Measurements from ENCODE around the gene CAPZB. TPM values are rescaled to one million over a fixed set of nuclear protein-coding genes. Genes with fewer than 3 reads are reported as not detected.
A peak's percentile ranks its signal among the peaks of the same experiment; 100 is the strongest.

CAPZB gene
- polyA plus RNA-seq, 1 experiment, result 312 TPM

- Histone ChIP-seq H3K9me3 (ENCODE audit: control insufficient read depth, insufficient read depth, low read length) (peaks cover 10% of the 10 kb centered on the region), H3K4me3 (ENCODE audit: low read depth, low read length) (no peak overlapping the region), H3K27me3 (ENCODE audit: control insufficient read depth, insufficient read depth, low read length) (no peaks in the 10 kb centered on the region), H3K27ac (ENCODE audit: low read depth, low read length) (peak overlapping the region; percentile 21)
- no peak for DNase-seq (ENCODE audit: low read depth, low spot score)
- TF ChIP-seq CTCF (IDR thresholded peaks at IDR 0.05; ENCODE audit: low read depth, low read length), result no peak
- POLR2A ChIA-PET, result interaction anchor here (0.7 kb wide), 1 partner anchor 22 kb away, joined by 3 read pairs; no protein-coding TSS in a partner anchor
- CTCF ChIA-PET, result interaction anchor here (0.7 to 1.3 kb wide), 2 partner anchors 11 to 37 kb away, joined by 3 to 5 read pairs; no protein-coding TSS in a partner anchor
These were observed 107.3 kb downstream of the CAPZB start for GRCh38 chr1:19377812-19378718.

GRCh38 chr1:19376428-19377372 is 108.6 kb downstream of the CAPZB start:
- no peak for DNase-seq (ENCODE audit: low read depth, low spot score)
- Histone ChIP-seq H3K27me3 (ENCODE audit: control insufficient read depth, insufficient read depth, low read length) (no peaks in the 10 kb centered on the region), H3K9me3 (ENCODE audit: control insufficient read depth, insufficient read depth, low read length) (peaks cover 10% of the 10 kb centered on the region), H3K4me3 (ENCODE audit: low read depth, low read length) (no peak overlapping the region), H3K27ac (ENCODE audit: low read depth, low read length) (no peak overlapping the region)
- TF ChIP-seq CTCF (IDR thresholded peaks at IDR 0.05; ENCODE audit: low read depth, low read length), result no peak
- ChIA-PET POLR2A (no interaction called here), CTCF (interaction anchor here (0.5 to 1.8 kb wide), 6 partner anchors 35 to 339 kb away, joined by 4 to 7 read pairs (median 5); no protein-coding TSS in a partner anchor)

- peaks cover 10% of the 10 kb centered on the region for H3K9me3 ChIP-seq (ENCODE audit: control insufficient read depth, insufficient read depth, low read length)
- DNase-seq (ENCODE audit: low read depth, low spot score), result no peak
- ChIA-PET CTCF (interaction anchor here (1.1 to 1.8 kb wide), 5 partner anchors 275 to 340 kb away, joined by 3 to 7 read pairs (median 4); no protein-coding TSS in a partner anchor), POLR2A (interaction anchor here (0.6 kb wide), 1 partner anchor 47 kb away, joined by 3 read pairs; no protein-coding TSS in a partner anchor)
- H3K27ac ChIP-seq (ENCODE audit: low read depth, low read length), result no peak overlapping the region
- TF ChIP-seq CTCF (IDR thresholded peaks at IDR 0.05; ENCODE audit: low read depth, low read length), result no peak
- H3K4me3 ChIP-seq (ENCODE audit: low read depth, low read length), result no peak overlapping the region
- no peaks in the 10 kb centered on the region for H3K27me3 ChIP-seq (ENCODE audit: control insufficient read depth, insufficient read depth, low read length)
These were observed 109.5 kb downstream of the CAPZB start for GRCh38 chr1:19375631-19376400.

- CTCF ChIA-PET, result interaction anchor here (1.0 to 1.5 kb wide), 3 partner anchors 11 to 276 kb away, joined by 3 to 7 read pairs (median 3); no protein-coding TSS in a partner anchor
- Histone ChIP-seq H3K27ac (ENCODE audit: low read depth, low read length) (no peak overlapping the region), H3K9me3 (ENCODE audit: control insufficient read depth, insufficient read depth, low read length) (peaks cover 10% of the 10 kb centered on the region; the same call in 1 of the 2 replicates), H3K27me3 (ENCODE audit: control insufficient read depth, insufficient read depth, low read length) (no peaks in the 10 kb centered on the region), H3K4me3 (ENCODE audit: low read depth, low read length) (no peak overlapping the region)
- POLR2A ChIA-PET, result no interaction called here
- DNase-seq (ENCODE audit: low read depth, low spot score), result no peak
- no peak for TF ChIP-seq CTCF (IDR thresholded peaks at IDR 0.05; ENCODE audit: low read depth, low read length)
These were observed 110.4 kb downstream of the CAPZB start for GRCh38 chr1:19374926-19375325.
